ENCODE measurements around the gene LRMDA. TPM values are rescaled to one million over a fixed set of nuclear protein-coding genes. Genes with fewer than 3 reads are reported as not detected.

LRMDA gene
- total and polyA plus RNA-seq, 2 donors (not counting 3 experiments of a cell fraction or from before 2014, with no cell fraction given): 9.7 to 18.0 TPM

DNA sequence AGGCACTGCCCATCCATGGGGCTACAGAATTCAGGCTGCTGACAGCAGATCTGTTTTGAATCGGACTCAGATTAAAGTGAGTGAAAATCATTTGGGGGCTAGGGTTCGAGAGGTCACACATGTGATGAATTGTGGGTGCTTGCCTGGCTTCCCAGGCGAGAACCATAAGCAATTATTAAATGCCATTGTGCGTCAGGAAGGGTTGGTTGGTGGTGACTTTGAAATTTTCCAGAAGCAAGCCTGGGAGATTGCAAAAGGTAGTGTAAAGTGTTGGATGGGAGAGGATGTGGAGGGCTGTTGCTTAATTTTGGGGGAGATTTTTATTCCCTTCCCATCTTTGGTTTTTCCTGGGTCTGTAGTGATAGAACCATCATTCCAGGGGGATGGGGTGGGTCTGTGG lies 34.6 kb downstream of the LRMDA start:
- Histone ChIP-seq H3K9me3 (replicated peaks; ENCODE audit: control insufficient read depth, insufficient read depth, low read length) (no peaks in the 10 kb centered on the region), H2AFZ (ENCODE audit: low read depth, low read length) (no peak overlapping the region), H3K4me1 (ENCODE audit: control insufficient read depth, extremely low read depth, insufficient read depth, low read length) (peaks cover 7% of the 10 kb centered on the region), H3K9ac (replicated peaks; ENCODE audit: extremely low read depth, insufficient read depth, low read length) (no peak overlapping the region), H3K27ac (ENCODE audit: insufficient read depth, low read depth, low read length) (no peak overlapping the region), H3K4me2 (ENCODE audit: insufficient read depth, low read length) (no peak overlapping the region), H4K20me1 (replicated peaks; ENCODE audit: control insufficient read depth, extremely low read depth, insufficient read depth, low read length) (no peaks in the 10 kb centered on the region), H3K9me1 (replicated peaks; ENCODE audit: control insufficient read depth, extremely low read depth, insufficient read depth, low read length) (no peaks in the 10 kb centered on the region), H3K4me3 (replicated peaks in 1 of 3; ENCODE audit: insufficient read depth in 1 of 3, low read depth in 1 of 3, low read length in 3 of 3) (no peak overlapping the region), H3K36me3 (ENCODE audit: control insufficient read depth in 2 of 2, extremely low read depth in 1 of 2, insufficient read depth in 2 of 2, low read length in 2 of 2) (no peaks in the 10 kb centered on the region), H3K79me2 (ENCODE audit: control insufficient read depth, insufficient read depth, low read length) (no peaks in the 10 kb centered on the region), H3K27me3 (ENCODE audit: control insufficient read depth in 2 of 2, insufficient read depth in 2 of 2, low read length in 2 of 2) (no peaks in the 10 kb centered on the region)
- intact Hi-C loops (cut with micrococcal nuclease): loop anchor here (5.0 kb wide), 1 partner anchor 64 kb away; the partner anchor contains the start of gene ZNF503
- BruUV-seq (replicated peaks): no TSS peak
- DNase-seq (ENCODE audit: low read depth, low spot score): no peak
- POLR2A ChIA-PET: no interaction called here
- no peak for TF ChIP-seq FOS (IDR thresholded peaks at IDR 0.05; ENCODE audit: borderline replicate concordance, insufficient read depth, low read length)
- TF ChIP-seq MYC (IDR thresholded peaks at IDR 0.05; ENCODE audit: low read depth, low read length): no peak
- TF ChIP-seq, protein P1, sequence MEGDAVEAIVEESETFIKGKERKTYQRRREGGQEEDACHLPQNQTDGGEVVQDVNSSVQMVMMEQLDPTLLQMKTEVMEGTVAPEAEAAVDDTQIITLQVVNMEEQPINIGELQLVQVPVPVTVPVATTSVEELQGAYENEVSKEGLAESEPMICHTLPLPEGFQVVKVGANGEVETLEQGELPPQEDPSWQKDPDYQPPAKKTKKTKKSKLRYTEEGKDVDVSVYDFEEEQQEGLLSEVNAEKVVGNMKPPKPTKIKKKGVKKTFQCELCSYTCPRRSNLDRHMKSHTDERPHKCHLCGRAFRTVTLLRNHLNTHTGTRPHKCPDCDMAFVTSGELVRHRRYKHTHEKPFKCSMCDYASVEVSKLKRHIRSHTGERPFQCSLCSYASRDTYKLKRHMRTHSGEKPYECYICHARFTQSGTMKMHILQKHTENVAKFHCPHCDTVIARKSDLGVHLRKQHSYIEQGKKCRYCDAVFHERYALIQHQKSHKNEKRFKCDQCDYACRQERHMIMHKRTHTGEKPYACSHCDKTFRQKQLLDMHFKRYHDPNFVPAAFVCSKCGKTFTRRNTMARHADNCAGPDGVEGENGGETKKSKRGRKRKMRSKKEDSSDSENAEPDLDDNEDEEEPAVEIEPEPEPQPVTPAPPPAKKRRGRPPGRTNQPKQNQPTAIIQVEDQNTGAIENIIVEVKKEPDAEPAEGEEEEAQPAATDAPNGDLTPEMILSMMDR (IDR thresholded peaks at IDR 0.05; ENCODE audit: extremely low read depth in 1 of 2, insufficient read depth in 1 of 2, low read depth in 1 of 2, low read length in 2 of 2): no peak
- no peak for TF ChIP-seq GATA2 (IDR thresholded peaks at IDR 0.05; ENCODE audit: insufficient read depth, insufficient read length, low read depth, low read length)
- no peak for TF ChIP-seq JUN (IDR thresholded peaks at IDR 0.05; ENCODE audit: borderline replicate concordance, insufficient read depth, insufficient read length, low read depth)
- TF ChIP-seq, protein P2, sequence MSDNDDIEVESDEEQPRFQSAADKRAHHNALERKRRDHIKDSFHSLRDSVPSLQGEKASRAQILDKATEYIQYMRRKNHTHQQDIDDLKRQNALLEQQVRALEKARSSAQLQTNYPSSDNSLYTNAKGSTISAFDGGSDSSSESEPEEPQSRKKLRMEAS (IDR thresholded peaks at IDR 0.05; ENCODE audit: insufficient read depth, insufficient read length): no peak
- no peak for TF ChIP-seq POLR2A (IDR thresholded peaks at IDR 0.05; ENCODE audit: low read depth, low read length)
- CTCF ChIA-PET: no interaction called here
- FAIRE-seq: no peak
- dilution Hi-C loops (cut with MboI; ENCODE audit: extremely low pct_ligation_motif_present, low sequenced_read_pairs): no loop called here
